HTERT RPE-1 (cell line): ENCODE measurements around the gene KCNJ1.

Experiments used
- in situ Hi-C: fragments of 300-500 bp; cut with MboI; formaldehyde crosslinking; loops from 4 replicates; pipeline ENCODE4 v1.14.3; 2020; ENCODE audit warnings: low sequenced_read_pairs

The KCNJ1 gene

DNA sequence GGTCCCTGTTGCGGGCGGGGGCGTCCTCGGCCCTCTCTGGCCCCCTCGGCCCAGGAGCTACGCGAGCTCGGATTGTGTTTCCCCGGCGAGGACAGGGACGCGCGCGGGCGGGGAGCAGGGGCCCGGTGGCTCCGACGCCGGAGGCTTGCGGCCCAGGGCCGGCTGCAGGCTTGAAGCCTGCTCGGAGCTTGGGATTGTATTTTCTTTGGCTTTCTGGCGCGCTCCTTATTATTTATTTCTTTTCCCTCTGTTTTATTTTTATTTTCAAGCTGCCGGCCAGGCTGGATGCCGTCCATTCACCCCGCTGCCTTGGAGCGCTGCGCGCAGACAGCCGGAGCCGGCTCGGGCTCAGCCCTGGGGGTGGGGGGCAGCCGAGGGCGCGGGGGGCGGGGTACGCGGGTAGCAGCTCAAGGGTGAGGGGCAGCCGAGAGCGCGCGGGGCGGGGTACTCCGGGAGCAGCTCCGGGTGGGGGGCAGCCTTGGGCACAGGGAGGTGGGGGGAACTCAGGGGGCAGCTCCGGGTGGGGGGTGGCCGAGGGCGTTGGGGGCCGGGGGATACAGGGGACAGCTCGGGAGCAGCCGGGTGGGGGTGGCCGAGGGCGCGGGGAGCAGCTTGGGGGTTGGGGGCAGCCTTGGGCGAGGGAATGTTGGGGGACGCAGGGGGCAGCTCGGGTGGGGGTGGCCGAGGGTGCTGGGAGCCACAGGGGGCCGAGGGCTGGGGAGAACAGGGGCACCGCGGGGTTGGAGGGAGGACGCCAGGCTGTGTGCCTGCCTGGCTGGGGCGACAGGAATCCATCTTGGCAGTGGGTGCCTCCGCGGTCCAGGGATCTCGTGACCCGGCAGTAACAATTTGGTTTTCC lies 42.7 kb downstream of the KCNJ1 start:
- in situ Hi-C loops, result no loop called here

DNA sequence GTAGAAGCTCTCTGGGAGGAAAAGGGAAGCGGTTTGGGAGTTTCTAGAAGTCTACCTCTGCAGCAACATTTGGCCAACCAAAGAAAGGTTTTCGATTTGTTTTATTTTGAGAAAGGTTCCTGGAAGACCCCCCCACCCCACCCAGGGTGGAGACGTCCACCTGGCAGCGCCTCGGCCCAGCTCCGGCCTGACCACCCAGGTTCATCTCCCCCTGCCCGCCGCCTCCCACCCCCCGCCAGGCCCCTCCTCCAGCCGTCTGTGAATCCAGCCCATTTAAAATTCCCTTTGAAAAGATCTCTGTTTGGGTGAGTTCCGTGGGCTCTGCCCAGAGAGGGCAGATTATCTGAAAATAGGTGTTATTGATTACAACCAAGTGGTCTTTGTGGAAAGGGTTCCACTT lies 43.3 kb downstream of the KCNJ1 start:
- in situ Hi-C loops, result no loop called here

DNA sequence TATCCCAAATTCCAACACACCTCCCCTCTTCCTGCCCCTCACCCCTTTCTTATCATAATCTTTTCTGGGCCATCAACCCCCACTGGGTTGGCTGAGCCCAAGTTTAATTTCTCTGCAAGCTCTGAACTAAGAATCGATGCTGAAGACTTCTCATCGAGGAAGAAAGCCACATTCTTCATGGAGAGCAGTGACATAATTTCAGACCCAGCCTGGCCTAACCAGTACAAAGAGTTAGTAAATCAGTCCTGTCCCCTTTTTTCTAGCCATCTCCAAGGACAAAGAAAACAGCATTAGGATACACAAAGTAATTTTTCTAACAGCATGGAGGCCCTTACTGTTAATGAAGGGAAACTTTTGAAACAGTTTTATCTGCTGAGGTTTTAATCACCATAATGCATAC lies 45.0 kb downstream of the KCNJ1 start:
- in situ Hi-C loops, result no loop called here

DNA sequence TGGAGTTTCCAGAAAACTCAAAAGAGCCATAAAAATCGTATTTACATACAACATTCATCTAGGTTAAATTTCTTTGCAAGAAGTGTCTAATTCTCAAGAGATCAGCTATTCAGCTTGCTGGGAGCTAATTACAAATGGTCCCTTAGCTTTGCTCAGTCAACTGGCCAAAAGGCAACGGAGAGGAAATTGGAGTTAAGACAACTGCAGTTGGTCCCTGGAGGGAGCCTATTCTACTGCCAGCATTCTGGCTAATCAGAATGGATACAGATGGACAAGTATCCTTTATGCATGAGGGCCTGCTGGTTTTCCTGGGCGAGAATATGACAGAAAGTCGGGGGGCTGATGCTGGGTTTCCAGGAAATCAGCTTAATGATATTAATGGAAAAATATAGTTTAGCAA lies 45.5 kb downstream of the KCNJ1 start:
- in situ Hi-C loops, result no loop called here

DNA sequence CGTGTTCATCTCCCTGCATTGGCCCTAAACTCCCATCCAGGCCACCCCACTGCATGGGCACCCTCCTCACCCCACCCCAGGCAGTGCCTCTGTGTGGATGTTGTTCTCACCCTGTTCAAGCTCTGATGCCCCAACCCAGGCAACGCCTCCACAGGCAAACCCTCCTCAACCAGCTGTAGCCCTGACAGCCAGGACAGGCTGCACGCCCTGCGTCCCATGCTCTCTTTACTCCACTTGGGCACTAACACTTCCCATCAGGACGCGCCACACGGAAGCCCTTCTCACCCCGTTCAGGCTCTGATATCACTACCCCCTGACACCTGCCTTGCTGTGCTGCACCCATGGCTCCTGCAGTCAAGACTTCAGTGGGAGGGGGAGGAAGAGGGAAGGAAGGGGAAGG lies 47.9 kb downstream of the KCNJ1 start:
- in situ Hi-C loops, result no loop called here

DNA sequence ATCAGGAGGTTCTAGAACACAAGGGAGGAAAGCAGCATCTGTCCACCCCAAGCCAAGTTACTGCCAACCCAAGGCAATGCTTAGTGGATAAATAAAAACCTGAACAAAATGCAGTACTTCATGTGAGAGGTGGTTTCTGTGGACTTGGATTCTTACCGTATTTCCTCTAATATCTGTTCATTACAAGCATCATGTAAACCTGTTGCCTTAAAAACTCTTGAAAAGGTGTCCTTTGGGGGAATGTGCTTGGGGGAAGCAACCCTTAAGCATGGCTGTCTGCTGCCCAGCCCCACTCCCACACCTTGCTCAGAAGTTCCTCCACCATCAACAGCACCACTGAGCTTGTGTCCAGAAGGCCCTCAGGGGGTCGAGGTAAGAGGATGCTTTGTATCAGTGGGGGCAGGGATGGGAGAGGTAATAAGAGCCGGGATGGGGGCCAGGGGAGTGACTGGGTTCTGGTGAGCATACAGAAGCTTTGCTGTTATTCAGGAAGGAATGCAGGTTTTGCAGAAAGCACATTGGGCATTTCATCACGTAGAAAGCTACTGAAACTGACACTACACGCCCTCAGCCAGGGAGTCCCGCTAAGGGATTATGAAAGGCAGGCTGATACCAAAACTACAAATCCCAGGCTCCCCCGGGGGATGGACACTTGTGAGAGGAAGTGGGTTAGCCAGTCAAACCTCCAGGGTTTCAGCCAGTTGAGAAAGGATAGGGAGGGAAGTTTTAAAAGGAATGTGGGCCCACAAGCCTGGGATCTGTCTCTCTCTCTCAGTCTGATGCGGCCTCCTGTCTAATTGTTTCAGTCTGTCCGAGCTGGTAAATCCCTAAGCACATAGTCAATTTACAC lies 52.0 kb downstream of the KCNJ1 start:
- in situ Hi-C loops, result no loop called here

DNA sequence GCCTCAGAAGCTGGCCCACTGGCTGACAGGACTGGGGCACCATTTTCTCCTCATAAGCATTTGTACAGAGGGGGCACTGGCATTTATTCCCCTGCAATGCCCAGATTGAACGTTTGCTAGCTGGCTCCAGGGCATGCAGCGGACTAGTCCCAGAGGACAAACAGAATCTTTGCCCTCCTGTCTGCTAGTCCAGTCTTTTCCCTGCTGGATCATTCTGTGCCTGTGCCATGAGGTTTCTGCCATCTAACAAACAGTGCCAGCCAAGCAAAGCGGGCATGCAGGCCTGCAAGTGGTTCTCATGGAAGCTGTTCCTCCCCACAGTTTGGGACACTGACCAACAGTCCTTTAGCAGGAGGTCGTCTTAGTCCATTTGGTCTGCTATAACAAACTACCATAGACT lies 53.4 kb downstream of the KCNJ1 start:
- in situ Hi-C loops, result no loop called here

DNA sequence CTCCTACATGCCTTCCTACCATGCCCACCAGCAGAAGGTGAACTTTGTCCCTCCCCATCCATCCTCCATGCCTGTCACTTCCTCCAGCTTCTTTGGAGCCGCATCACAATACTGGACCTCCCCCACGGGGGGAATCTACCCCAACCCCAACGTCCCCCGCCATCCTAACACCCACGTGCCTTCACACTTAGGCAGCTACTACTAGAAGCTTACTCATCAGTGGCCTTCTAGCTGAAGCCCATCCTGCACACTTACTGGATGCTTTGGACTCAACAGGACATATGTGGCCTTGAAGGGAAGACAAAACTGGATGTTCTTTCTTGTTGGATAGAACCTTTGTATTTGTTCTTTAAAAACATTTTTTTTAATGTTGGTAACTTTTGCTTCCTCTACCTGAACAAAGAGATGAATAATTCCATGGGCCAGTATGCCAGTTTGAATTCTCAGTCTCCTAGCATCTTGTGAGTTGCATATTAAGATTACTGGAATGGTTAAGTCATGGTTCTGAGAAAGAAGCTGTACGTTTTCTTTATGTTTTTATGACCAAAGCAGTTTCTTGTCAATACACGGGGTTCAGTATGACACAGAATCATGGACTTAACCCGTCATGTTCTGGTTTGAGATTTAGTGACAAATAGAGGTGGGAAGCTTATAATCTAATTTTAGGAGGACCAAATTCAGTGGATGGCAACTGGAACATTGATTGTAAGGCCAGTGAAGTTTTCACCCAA lies 56.1 kb downstream of the KCNJ1 start:
- in situ Hi-C loops, result no loop called here

DNA sequence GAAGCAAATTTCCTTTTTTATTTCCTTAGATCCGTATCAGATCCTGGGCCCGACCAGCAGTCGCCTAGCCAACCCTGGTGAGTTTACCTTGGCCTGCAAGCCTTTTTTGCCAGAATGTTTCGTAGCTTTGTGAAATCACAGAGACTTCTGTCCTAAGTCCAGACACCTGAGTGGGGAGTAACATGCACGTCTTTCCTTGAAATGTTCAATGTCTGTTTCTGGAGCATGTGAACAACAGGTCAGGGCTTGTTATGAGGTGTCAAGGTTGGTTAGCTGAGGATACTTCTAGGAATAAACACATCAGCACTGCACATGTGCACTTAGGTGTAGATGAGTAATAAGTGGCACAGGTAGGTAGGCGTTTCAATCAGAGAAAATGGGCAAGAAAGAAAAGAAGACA lies 58.0 kb downstream of the KCNJ1 start:
- in situ Hi-C loops, result no loop called here

DNA sequence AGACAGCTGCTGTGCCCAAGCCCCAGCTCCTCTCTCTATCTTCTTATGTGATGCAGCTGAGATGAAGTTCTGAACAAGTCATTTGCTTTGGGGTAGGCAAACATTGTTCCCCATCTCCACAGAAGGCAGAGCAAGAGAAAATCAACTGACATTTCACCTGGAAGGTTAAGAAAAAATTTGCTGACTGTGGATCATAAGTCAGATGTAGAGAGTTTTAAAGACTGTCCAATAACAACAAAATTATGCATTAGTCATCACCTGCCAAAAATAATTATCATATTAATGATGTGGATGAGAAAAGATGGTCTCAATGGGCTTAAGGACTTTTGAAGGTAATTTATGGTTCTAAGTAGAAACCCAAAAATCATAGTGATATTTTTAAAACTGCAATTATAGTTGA lies 59.2 kb downstream of the KCNJ1 start:
- in situ Hi-C loops, result no loop called here

DNA sequence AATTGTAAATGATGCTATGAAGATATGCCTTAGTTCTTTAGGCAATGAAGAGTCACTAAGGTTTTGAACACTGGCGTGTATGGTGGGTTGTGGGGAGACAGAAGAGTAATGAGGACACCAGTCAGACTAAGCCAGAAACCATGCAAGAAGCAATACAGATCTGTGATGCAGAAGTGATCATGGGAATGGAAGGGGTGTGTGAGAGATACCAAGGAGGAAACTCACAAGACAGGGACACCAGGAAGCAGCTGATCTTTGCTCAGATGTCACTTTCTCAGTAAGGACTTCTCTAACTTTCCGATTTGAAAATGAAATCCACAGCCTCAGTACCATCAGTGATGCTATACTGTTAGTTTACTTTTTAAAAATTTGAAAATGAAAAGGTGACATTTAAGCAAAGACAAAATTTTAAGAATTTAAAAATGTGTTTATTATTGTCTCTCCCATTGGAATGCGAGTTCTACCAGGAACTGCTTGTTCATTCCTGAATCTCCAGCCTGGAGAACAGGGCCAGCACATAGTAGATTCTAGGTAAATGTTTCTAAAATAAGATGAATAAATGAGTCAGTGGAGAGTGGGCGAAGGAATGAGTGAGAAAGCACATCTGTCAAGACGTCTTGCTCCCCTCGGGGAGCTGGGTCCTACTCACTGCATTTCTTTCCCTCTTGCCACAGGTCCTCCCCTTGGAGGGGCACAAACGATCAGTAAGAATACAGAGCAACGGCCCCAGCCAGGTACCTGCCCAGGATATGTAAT lies 60.4 kb downstream of the KCNJ1 start:
- in situ Hi-C loops, result no loop called here

DNA sequence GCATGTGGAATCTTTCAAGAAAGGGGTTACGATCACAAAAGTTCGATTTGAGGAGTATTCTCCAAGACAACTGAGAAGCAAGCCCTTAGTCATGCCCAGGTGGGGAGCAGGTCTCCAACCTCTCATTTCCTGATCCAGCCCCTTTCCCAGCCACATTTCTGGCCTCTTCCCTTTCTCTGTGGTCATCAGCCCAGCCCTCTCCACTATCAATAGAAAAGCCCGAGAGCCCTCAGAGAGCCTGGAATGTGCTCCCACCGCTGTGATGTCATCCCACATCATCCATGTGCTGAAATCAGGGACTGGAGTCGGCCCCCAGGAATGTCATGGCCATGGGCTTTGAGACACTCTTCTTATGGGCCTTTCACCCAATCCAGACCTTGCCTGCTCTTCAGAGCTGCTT lies 62.6 kb downstream of the KCNJ1 start:
- in situ Hi-C loops, result no loop called here

DNA sequence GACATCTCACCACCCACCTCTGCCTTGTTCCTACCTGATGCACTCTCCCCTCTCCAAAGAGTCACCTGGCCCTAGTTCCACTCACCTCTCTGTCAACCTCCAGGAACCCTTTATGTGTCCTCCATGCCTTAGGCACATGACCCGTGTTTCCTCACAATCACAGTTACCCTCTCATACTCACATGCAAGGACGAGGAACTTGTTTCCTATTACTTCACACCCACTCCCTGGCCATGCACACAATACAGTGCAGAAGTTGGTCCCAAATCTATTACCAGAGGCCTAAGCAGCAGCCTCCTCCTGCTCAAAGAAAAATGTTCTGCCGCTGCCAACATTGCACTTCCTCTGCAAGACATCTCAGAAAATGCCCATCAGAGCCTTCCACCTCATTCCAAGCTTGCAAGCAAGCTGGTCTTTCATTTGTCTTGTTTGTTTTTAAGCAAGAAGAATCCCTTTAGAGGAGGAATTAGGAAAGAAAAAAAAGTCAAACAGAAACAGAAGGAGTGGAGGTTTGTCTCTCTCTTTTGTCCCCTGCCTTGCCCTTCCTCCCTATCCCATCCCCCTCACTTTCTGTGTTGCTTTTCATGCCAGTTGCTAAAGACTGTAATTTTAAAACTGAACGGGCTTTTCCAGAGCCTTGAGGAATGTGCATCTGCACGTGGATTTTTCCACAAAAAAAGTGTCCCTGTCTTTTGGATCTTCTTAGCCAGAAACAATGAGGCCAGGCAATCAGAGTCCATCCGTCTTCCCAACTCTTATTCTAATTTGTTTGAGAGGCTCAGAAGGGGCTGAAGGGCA lies 63.4 kb downstream of the KCNJ1 start:
- in situ Hi-C loops, result no loop called here

DNA sequence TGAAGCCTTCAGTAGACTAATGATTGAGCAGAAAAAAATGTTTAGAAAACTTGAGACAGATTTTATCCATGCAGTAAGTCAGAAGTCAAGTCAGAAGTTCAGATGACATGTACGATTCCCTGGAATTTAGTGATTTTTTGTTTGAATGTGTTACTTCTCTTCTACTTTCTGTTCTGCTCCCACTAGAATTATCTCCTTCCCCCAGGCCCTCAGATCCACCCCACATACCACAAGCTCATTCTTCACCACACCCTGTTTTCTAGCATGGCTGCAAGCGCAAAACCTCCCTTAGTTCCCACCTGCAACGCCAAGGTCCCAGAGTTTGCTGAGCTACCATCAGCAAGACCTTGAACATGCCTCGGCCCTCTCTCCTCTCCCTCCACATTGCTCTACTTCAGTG lies 64.1 kb downstream of the KCNJ1 start:
- in situ Hi-C loops, result no loop called here

DNA sequence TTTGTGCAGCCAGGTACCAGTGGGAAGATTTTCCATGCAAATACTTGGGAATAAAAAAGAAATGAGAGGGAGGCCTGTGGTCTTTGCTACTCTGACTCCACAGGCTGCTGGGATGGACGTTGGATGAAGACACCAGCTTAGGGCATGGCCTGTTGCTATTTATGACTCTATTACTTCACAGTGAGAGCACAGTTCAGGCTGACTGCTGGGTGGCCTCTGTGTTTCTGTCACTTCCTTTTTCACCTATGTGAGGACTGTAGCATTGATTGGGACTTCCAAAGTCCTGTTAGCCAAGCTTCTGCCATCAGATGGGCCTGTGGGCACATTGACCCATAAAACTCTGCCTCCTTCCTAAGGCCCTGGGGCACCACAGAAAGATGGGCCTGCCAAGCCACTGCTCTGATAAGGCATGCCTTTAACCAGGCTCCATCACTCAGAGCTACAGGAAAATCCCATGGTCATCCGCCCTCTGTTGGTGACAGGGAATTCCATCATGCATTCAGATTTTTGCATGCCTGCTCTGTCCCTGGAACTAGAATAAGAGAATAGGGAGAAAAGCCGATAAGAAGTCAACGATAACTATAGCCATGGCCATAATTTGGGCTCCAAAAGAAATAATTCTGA lies 64.6 kb downstream of the KCNJ1 start:
- in situ Hi-C loops, result no loop called here

DNA sequence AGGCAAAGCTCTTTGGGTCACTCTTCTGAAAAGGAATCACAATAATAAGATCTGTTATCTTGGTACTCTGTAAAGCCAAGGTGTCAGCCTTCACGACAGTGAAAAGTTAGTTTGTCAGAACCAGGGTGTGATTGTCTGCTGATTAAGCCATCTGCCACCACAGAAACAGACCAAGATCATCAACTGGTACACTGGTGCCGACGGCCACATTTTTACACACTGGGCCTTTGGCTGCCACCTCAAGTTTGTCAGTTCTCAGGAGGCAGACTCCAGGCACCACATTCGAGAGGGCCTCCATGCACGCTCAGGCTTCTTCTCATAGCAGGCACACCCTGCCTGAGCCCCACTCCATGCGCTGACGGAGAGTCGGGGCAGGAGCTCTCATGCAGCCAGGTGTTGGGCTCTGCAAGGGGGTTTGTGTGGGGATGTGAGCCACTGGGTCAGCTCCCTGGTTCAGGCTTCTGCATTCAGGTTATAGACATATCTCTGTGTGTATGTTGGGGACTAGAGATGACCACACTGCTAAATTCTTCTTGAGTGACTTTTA lies 66.2 kb downstream of the KCNJ1 start:
- in situ Hi-C loops, result no loop called here

DNA sequence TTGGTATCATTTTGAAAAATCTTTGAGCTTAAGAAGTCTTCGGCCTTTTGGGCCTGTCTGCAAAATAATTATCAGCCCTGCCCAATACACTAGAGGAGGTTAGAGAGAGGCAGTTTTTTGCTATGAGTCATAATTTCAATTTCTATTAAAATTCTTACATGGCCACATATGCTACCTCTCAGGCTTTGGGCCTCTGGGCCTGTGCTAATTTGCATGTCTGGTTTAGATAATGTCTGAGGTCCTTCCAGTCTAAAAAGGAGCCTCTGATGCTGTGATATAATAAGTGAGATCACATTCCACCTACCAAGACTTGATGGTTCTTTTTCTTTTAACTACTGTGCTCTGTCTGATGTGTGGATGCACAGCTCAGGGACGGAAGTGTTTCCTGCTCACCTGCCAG lies 70.8 kb downstream of the KCNJ1 start:
- in situ Hi-C loops, result no loop called here

DNA sequence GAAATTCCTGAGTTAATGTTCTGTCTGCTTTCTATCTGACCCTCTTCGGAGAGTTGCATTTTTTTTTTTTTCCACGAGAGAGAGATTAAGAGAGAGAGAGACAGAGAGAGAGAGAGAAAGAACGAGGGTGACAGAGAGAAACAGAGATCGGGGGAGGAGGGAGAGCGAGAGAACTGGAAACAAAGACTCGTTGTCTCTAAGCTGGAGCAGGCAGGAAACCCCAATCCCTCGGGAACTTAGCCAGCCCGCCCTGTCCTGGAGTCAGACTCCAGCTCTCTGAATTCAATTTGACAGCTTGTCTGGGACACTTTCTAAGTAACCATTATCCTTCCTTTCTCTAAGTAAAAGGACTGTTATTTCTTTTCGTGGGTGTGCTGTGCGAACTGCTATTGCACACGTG lies 76.9 kb downstream of the KCNJ1 start:
- in situ Hi-C loops, result no loop called here

DNA sequence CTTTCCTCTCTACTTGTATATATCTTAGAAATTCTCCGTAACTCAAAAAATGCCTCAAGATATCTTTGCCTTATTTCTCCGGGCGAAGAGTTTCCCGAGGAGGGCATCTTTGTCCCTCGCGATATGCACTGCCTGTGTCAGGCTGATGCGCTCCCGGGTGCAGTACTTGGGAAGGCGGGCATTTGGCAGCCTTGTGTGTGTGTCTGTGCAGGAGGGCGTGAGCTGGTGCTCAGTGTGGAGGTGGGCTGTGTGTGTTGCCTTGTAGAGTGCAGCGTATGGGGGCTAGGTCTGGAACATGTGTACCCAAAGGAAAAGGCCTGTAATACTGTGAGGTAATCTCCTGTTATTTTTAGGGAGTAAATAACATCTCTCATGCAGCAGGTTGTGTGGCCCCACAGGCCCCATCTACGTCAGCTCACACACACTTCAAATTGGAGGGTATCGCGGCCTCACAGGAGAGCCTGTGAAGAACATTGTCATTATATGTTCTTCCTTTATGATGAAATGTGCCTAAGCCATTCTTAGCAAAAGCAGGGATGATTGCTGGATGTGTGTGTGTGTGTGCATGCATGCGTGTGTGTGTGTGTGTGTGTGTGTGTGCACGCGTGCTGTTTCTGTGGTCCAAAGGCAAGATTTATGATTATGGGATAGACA lies 77.5 kb downstream of the KCNJ1 start:
- in situ Hi-C loops, result no loop called here
